ENCODE data around the gene CYP4F11. TPM values are rescaled to one million over a fixed set of nuclear protein-coding genes. Genes with fewer than 3 reads are reported as not detected.
"Not testable (repeated sequence)": the region's sequence is repeated elsewhere in the genome, so short reads cannot be mapped to it uniquely, and the experiment has no call there.

Gene CYP4F11
- total and polyA plus RNA-seq, 2 experiments from 2014 or later, result not detected

GRCh38 chr19:15900032-15900431 lies 34.3 kb downstream of the CYP4F11 start:
- H3K4me2 ChIP-seq; H3K4me1 ChIP-seq (ENCODE audit: insufficient read depth); H3K9me2 ChIP-seq (ENCODE audit: insufficient read depth); H3K79me2 ChIP-seq (replicated peaks; ENCODE audit: insufficient read depth); H3K4me1 Mint-ChIP-seq; H3K4me3 Mint-ChIP-seq; H3K27me3 ChIP-seq (ENCODE audit: insufficient read depth); H3K27ac Mint-ChIP-seq; H3K27me3 Mint-ChIP-seq (ENCODE audit: insufficient read depth, low read depth, poor library complexity); DNase-seq (ENCODE audit: low spot score); H2AFZ ChIP-seq; H3K36me3 ChIP-seq (ENCODE audit: insufficient read depth); H4K20me1 ChIP-seq (replicated peaks; ENCODE audit: insufficient read depth); H3F3A ChIP-seq (replicated peaks; ENCODE audit: low read depth); ATAC-seq; H3K27ac ChIP-seq (ENCODE audit: low read depth); H3K4me3 ChIP-seq: not testable (repeated sequence)
- peaks cover 92% of the 10 kb centered on the region for H3K9me3 Mint-ChIP-seq
- peaks cover 50% of the 10 kb centered on the region for H3K36me3 Mint-ChIP-seq (ENCODE audit: low read depth)

- H3K27me3 Mint-ChIP-seq (ENCODE audit: insufficient read depth, low read depth, poor library complexity); H3K27me3 ChIP-seq (ENCODE audit: insufficient read depth); H3K79me2 ChIP-seq (replicated peaks; ENCODE audit: insufficient read depth); H3K36me3 ChIP-seq (ENCODE audit: insufficient read depth); H3K4me3 Mint-ChIP-seq; H3K4me1 ChIP-seq (ENCODE audit: insufficient read depth); H3K4me3 ChIP-seq; DNase-seq (ENCODE audit: low spot score); H3K4me1 Mint-ChIP-seq; H4K20me1 ChIP-seq (replicated peaks; ENCODE audit: insufficient read depth); H3F3A ChIP-seq (replicated peaks; ENCODE audit: low read depth); ATAC-seq; H3K27ac ChIP-seq (ENCODE audit: low read depth); H3K9me2 ChIP-seq (ENCODE audit: insufficient read depth); H3K4me2 ChIP-seq; H3K27ac Mint-ChIP-seq; H2AFZ ChIP-seq: not testable (repeated sequence)
- peaks cover 92% of the 10 kb centered on the region for H3K9me3 Mint-ChIP-seq
- peaks cover 50% of the 10 kb centered on the region for H3K36me3 Mint-ChIP-seq (ENCODE audit: low read depth)
Measured at GRCh38 chr19:15899561-15899960, 34.8 kb downstream of the CYP4F11 start.

DNA sequence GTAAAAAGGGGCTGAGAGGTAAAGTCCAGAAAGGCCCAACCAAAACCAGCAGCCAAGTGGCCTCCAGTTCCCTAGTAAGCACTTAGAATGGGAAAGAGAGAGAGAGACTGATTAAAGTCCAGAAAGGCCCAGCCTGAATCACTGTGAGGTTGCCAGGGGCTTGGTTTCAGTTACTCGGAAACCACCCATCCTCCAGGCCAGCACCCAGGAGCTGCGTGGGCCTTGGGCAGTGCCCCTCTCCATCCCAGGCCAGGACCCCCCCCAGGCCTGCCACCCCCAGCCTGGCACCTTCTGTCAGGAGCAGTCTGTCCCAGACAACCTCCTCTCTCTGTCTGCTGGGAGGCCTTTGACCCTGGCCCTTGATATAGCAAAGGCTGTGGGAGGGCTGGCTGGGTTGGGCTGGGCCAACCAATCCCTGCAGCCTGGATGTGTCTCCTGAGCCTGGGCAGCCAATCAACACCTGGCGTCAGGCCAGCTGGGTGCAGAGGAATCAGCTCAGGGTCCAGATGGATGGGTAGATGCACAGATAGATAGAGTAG lies 36.5 kb downstream of the CYP4F11 start, which contains the start of gene CYP4F2:
CYP4F2 (minus strand) TSS at position 337 of the 539 bp plus-strand sequence. CDS start 463 bp downstream, outside the sequence.
- no peak within 1 kb of the TSS for H3K27ac Mint-ChIP-seq
- Histone ChIP-seq H3K4me2 (no peak within 1 kb of the TSS), H3F3A (replicated peaks; ENCODE audit: low read depth) (no peaks in the 10 kb centered on the region), H3K27ac (ENCODE audit: low read depth) (no peak within 1 kb of the TSS), H4K20me1 (replicated peaks; ENCODE audit: insufficient read depth) (no peaks in the 10 kb centered on the region), H3K27me3 (ENCODE audit: insufficient read depth) (no peaks in the 10 kb centered on the region), H3K9me2 (ENCODE audit: insufficient read depth) (no peaks in the 10 kb centered on the region), H3K79me2 (replicated peaks; ENCODE audit: insufficient read depth) (no peaks in the 10 kb centered on the region), H3K4me1 (ENCODE audit: insufficient read depth) (no peaks in the 10 kb centered on the region), H3K4me3 (no peak within 1 kb of the TSS), H2AFZ (no peak within 1 kb of the TSS), H3K36me3 (ENCODE audit: insufficient read depth) (no peaks in the 10 kb centered on the region)
- peaks cover 92% of the 10 kb centered on the region for H3K9me3 Mint-ChIP-seq
- no peaks in the 10 kb centered on the region for H3K4me1 Mint-ChIP-seq
- DNase-seq (ENCODE audit: low spot score) (no peak), ATAC-seq (no peak)
- H3K4me3 Mint-ChIP-seq, result no peak within 1 kb of the TSS
- peaks cover 8% of the 10 kb centered on the region for H3K27me3 Mint-ChIP-seq (ENCODE audit: insufficient read depth, low read depth, poor library complexity)
- peaks cover 40% of the 10 kb centered on the region for H3K36me3 Mint-ChIP-seq (ENCODE audit: low read depth)
- TF ChIP-seq CTCF (conservative IDR thresholded peaks at IDR 0.05; ENCODE audit: low read depth in 2 of 2), result no peak
- TF ChIP-seq JUNB (IDR thresholded peaks at IDR 0.05; ENCODE audit: unreplicated experiment), result no peak
- no peak for TF ChIP-seq ETS1 (IDR thresholded peaks at IDR 0.05)
- TF ChIP-seq POLR2AphosphoS5 (IDR thresholded peaks at IDR 0.05; ENCODE audit: low read depth), result no peak
- no peak for TF ChIP-seq REST (IDR thresholded peaks at IDR 0.05; ENCODE audit: unreplicated experiment)
- TF ChIP-seq CREB1 (CRISPR knock-in tag; IDR thresholded peaks at IDR 0.05; ENCODE audit: low read depth), result no peak
- TF ChIP-seq EZH2 (IDR thresholded peaks at IDR 0.05; ENCODE audit: low read depth, unreplicated experiment), result no peak
- TF ChIP-seq NANOG (IDR thresholded peaks at IDR 0.05; ENCODE audit: borderline replicate concordance), result no peak
- TF ChIP-seq STAT1 (IDR thresholded peaks at IDR 0.05; ENCODE audit: unreplicated experiment), result no peak
- no peak for TF ChIP-seq ZNF114 (CRISPR knock-in tag; IDR thresholded peaks at IDR 0.05)
- no peak for TF ChIP-seq ZNF331 (CRISPR knock-in tag; IDR thresholded peaks at IDR 0.05; ENCODE audit: low read depth)
- TF ChIP-seq EZH2phosphoT487 (IDR thresholded peaks at IDR 0.05; ENCODE audit: unreplicated experiment), result no peak

Data from GM23338 (cell line).